ENCODE data around the gene FITM1. TPM values are rescaled to one million over a fixed set of nuclear protein-coding genes. Genes with fewer than 3 reads are reported as not detected.
"Not testable (repeated sequence)": the region's sequence is repeated elsewhere in the genome, so short reads cannot be mapped to it uniquely, and the experiment has no call there.

Gene FITM1
- polyA plus RNA-seq, 3 donors = 0.68 to 0.86 (median 0.79) TPM

GRCh38 chr14:24096545-24097181 is 33.8 kb upstream of the FITM1 start:
- no peak for DNase-seq (ENCODE audit: low read depth in 3 of 3, low spot score in 2 of 3)

GRCh38 chr14:24098229-24098926 is 32.1 kb upstream of the FITM1 start:
- no peak for DNase-seq (ENCODE audit: low read depth in 3 of 3, low spot score in 2 of 3)

DNA sequence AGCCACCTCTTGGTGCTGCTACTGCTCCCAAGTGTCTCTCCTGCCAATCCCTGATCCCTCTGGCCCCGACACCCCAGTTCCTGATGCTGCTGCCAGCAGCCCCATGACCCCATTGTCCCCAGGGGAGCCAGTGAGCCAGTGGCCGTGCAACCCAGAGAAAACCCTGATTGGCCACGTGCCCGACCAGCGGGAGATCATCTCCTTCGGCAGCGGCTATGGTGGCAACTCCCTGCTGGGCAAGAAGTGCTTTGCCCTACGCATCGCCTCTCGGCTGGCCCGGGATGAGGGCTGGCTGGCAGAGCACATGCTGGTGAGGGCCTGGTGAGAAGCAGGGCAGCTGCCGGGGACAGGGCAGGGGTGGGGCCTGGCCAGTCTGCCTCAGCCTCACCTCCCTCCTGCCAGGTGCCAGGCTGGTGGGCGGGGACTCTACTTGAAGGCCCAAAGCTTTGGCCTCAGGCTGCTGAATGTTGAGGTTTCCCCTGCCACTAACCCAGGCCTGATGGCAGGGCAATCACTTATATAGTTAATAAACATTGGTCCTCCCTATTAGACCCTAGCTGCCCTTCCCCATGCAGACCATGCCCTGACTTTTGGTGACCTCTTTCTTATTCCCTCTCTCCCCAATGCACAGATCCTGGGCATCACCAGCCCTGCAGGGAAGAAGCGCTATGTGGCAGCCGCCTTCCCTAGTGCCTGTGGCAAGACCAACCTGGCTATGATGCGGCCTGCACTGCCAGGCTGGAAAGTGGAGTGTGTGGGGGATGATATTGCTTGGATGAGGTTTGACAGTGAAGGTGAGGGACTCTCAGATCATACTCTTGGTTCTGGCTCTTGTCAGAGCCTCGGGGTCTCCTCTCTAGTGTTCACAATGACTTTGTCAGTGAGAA is 31.3 kb upstream of the FITM1 start:
- no peak for DNase-seq (ENCODE audit: low read depth in 3 of 3, low spot score in 2 of 3)

GRCh38 chr14:24100197-24100981 is 30.1 kb upstream of the FITM1 start:
- DNase-seq (ENCODE audit: low read depth in 3 of 3, low spot score in 2 of 3) = no peak

- no peak for DNase-seq (ENCODE audit: low read depth in 3 of 3, low spot score in 2 of 3)
Measured at GRCh38 chr14:24100982-24101494, 29.4 kb upstream of the FITM1 start.

- no peak for DNase-seq (ENCODE audit: low read depth in 3 of 3, low spot score in 2 of 3)
Measured at GRCh38 chr14:24102357-24103048, 28.0 kb upstream of the FITM1 start.

DNA sequence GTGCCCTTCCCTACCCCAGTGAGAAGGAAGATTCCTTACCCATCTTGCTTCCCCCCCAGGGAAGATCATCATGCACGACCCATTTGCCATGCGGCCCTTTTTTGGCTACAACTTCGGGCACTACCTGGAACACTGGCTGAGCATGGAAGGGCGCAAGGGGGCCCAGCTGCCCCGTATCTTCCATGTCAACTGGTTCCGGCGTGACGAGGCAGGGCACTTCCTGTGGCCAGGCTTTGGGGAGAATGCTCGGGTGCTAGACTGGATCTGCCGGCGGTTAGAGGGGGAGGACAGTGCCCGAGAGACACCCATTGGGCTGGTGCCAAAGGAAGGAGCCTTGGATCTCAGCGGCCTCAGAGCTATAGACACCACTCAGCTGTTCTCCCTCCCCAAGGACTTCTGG is 27.0 kb upstream of the FITM1 start:
- no peak for DNase-seq (ENCODE audit: low read depth in 3 of 3, low spot score in 2 of 3)

GRCh38 chr14:24105609-24106239 is 24.7 kb upstream of the FITM1 start:
- not testable (repeated sequence) for DNase-seq (ENCODE audit: low read depth in 3 of 3, low spot score in 2 of 3)

- no peak for DNase-seq (ENCODE audit: low read depth in 3 of 3, low spot score in 2 of 3)
Measured at GRCh38 chr14:24106672-24107271, 23.7 kb upstream of the FITM1 start.

DNA sequence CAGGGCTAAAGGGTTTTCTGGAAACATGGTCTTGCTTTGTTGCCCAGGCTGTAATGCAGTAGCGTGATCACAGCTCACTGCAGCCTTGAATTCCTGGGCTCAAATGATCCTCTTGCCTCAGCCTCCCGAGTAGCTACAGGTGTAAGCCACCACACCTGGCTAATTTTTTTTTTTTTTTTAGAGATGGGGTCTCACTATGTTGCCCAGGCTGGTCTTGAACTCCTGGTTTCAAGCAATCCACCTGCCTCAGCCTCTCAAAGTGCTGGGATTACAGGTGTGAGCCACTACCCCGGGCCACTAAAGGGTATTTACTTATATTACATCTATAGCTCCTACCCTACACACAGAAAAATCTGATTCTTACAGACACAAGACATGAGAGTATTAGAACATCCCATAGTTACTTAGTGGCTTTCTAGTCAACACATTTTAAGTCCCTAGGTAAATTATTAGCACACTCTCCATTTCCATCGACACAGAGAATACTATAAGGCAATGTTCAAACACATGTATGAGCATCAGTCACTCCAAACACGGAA is 22.1 kb upstream of the FITM1 start:
- DNase-seq (ENCODE audit: low read depth in 3 of 3, low spot score in 2 of 3) = no peak

DNA sequence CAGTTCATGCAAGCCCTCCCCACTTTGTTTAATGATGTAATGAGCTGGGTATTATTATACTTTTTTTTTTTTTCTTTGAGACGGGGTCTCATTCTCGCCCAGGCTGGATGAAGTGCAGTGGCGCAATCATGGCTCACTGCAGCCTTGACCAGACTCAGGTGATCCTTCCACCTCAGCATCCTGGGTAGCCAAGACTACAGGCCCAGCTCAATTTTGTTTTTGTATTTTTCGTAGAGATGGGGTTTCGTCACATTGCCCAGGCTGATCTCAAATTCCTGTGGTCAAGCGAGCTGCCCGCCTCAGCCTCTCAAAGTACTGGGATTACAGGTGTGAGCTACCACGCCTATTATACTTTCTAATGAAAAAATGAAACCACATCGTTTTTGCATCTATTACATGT is 20.4 kb upstream of the FITM1 start:
- no peak for DNase-seq (ENCODE audit: low read depth in 3 of 3, low spot score in 2 of 3)

DNA sequence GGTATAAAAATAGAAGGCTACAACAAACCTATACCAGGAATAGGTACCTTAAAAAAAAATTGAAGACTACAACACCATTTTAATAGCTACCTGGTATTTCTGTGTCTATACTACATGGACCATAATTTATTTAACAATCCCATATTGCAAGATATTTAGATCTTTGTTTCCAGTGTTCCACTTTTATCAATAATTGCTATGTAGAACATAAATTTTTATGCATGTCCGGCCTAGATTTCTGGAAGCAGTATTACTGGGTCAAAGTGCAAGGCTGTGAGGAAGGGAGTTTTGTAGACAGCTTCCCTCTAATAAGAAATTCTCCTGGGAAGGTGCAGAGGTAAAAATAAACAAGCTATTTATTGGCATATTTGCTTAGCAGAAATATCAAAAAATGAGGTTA is 19.9 kb upstream of the FITM1 start:
- no peak for DNase-seq (ENCODE audit: low read depth in 3 of 3, low spot score in 2 of 3)

DNA sequence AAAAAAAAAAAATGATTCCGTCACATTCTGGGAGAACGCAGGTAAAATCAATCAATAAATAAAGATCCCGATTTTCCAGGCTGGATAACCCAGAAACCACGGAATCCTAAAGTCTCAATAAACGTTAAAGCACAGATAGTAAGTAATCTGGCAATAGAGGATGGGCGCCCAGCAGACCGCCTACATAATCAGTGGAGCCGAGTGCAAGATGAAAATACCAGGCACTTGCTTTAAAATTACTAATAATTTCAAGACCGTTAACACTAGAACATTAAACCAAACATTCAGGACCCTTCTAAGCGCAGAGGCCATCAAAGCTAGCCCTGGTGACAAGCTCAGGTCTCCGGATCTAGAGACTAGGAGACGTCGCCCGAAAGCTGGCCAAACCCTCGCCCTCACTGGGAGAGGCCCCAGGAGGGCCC is 17.1 kb upstream of the FITM1 start:
- no peak for DNase-seq (ENCODE audit: low read depth in 3 of 3, low spot score in 2 of 3)

GRCh38 chr14:24113801-24114531 is 16.5 kb upstream of the FITM1 start:
- DNase-seq (ENCODE audit: low read depth in 3 of 3, low spot score in 2 of 3) = peak in 2 of 3 donors; percentile 76 to 77

DNA sequence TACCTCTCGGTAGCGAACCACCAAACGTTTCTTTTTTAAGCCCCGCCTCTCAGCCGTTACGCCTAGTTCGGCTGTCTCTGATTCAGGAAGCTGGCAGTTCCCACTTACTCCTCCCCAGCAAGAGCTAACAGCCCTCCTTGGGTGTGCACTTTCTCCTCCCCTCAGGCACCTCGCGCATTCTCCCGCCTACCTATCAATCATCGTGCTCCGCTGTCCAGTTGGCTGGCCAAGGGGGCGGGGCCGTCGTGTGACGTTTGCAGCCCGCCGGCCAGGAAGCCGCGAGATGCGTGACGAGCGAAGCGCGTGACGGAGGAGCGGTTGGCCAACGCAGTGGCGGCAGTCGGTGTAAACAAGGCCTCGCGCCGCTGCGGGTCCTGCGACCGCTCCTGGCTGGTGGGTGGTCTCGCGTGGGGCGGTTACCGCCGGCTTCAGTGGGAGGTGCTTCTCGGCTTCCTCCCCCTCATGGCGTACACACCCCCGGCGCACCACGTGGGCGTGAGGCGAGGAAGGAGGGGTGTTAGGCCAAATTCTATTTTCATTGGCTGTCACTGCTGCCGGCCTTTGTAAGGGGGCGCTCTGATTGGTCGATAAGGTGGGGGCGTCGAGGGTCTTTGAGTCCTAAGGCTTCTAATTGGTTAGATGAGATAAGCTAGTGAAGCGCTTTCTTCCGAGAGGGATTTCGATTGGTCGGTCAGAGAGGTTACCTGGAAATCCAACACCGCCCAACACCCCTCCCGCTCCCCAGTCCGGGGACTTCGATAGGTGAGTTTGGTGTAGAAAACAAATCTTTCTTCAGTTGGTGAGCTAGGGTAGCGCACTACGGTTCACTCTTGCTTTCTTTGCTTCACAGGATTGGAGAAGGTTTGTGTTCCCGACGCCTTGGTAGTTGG is 15.7 kb upstream of the FITM1 start, which contains the start of the genes DCAF11 and NRL:
TSS of gene DCAF11 (plus strand) at position 246 of the 890 bp plus-strand sequence. CDS start 818 bp downstream, outside the sequence.
TSS of gene NRL (minus strand) at position 418 of the 890 bp plus-strand sequence. CDS start 32,101 bp downstream, outside the sequence.
- peak; percentile 98 to 99 (median 99) for DNase-seq (ENCODE audit: low read depth in 3 of 3, low spot score in 2 of 3)

DNA sequence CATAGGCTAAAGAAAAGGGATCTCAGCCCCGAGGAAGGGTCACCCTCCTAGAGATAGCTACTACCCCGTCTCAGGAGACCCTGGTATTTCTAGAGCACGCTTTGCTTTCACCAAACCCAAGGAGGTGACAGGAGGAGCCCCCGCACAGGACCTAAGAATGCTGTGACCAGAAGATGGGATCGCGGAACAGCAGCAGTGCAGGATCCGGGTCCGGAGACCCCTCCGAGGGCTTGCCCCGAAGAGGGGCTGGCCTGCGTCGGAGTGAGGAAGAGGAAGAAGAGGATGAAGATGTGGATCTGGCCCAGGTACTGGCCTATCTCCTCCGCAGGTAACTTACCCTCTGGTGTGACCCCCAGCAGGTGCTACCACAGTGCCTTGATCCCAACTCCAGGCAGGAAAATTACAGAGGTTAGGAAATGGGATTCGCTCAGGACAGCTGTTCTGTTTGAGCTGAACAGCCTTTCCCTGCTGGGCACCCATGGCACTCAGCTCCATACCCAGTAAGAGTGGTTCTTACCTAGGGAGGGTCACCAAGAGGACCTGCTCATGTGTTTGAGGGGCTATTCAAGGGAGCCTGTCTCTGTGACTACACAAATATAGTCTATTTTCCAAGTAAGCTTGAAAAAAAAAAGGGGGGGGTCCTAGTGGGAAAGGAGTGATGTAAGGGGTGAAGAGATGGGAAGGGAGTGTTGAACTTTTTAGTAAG is 14.9 kb upstream of the FITM1 start:
- no peak for DNase-seq (ENCODE audit: low read depth in 3 of 3, low spot score in 2 of 3)

Measured in right renal cortex interstitium (tissue), 3 donors.